PFSK-1 (cell line): Measurements from ENCODE around the gene CHID1.
A peak's percentile ranks its signal among the peaks of the same experiment; 100 is the strongest.

ENCODE experiments used
- FOXP2 ChIP-seq: optimal IDR thresholded peaks from 2 replicates; pipeline ENCODE3; 2011; ENCODE audit warnings: borderline replicate concordance, control low read depth, inconsistent platforms; ENCODE audit not compliant: insufficient read depth; ENCODE audit errors: extremely low read length, extremely low read depth
- POLR2AphosphoS5 ChIP-seq: IDR thresholded peaks from 2 replicates; pipeline ENCODE4 v1.6.1; 2012; ENCODE audit warnings: low read depth, mild to moderate bottlenecking, control low read depth, low read length, moderate library complexity
- REST ChIP-seq, 2 experiments: IDR thresholded peaks; 2 replicates each; pipeline versions ENCODE4 v1.6.1 to v1.8.0; 2011 to 2012; ENCODE audit warnings: low read depth in 2 of 2, low read length in 2 of 2, control low read depth in 1 of 2, inconsistent platforms in 1 of 2, mild to moderate bottlenecking in 1 of 2, moderate library complexity in 1 of 2; ENCODE audit not compliant: insufficient read depth in 1 of 2
- SIN3A ChIP-seq: IDR thresholded peaks from 2 replicates; pipeline ENCODE4 v1.6.1; 2012; ENCODE audit warnings: mild to moderate bottlenecking, low read length, moderate library complexity, borderline replicate concordance; ENCODE audit not compliant: insufficient read depth
- TAF1 ChIP-seq: IDR thresholded peaks from 2 replicates; pipeline ENCODE4 v1.6.1; 2012; ENCODE audit warnings: low read length, control low read depth, borderline replicate concordance; ENCODE audit not compliant: insufficient read depth

CHID1 gene

GRCh38 chr11:870127-870413, 40.5 kb downstream of the CHID1 start:
- TF ChIP-seq TAF1: no peak
- no peak for TF ChIP-seq REST (IDR thresholded peaks at IDR 0.05; ENCODE audit: insufficient read depth in 1 of 2, low read depth in 2 of 2, low read length in 2 of 2)
- TF ChIP-seq SIN3A: no peak
- TF ChIP-seq FOXP2: no peak
- no peak for TF ChIP-seq POLR2AphosphoS5

GRCh38 chr11:869399-870126, 41.0 kb downstream of the CHID1 start:
- no peak for TF ChIP-seq FOXP2
- no peak for TF ChIP-seq POLR2AphosphoS5
- no peak for TF ChIP-seq REST (IDR thresholded peaks at IDR 0.05; ENCODE audit: insufficient read depth in 1 of 2, low read depth in 2 of 2, low read length in 2 of 2)
- no peak for TF ChIP-seq SIN3A
- TF ChIP-seq TAF1: no peak

- no peak for TF ChIP-seq FOXP2
- TF ChIP-seq REST (IDR thresholded peaks at IDR 0.05; ENCODE audit: insufficient read depth in 1 of 2, low read depth in 2 of 2, low read length in 2 of 2): no peak
- no peak for TF ChIP-seq SIN3A
- no peak for TF ChIP-seq POLR2AphosphoS5
- TF ChIP-seq TAF1: no peak
Observed at GRCh38 chr11:868802-869201, 41.8 kb downstream of the CHID1 start.

GRCh38 chr11:868394-868793, 42.2 kb downstream of the CHID1 start:
- TF ChIP-seq TAF1 (0 out of 2 replicates have a peak, but pooled peaks have one; percentile 7), REST (IDR thresholded peaks at IDR 0.05; ENCODE audit: insufficient read depth in 1 of 2, low read depth in 2 of 2, low read length in 2 of 2) (no peak)

- TF ChIP-seq FOXP2: no peak
- TF ChIP-seq POLR2AphosphoS5: no peak; the same call in 1 of the 2 replicates
- no peak for TF ChIP-seq SIN3A
- TF ChIP-seq TAF1: 0 out of 2 replicates have a peak, but pooled peaks have one; percentile 18
- TF ChIP-seq REST (IDR thresholded peaks at IDR 0.05; ENCODE audit: insufficient read depth in 1 of 2, low read depth in 2 of 2, low read length in 2 of 2): no peak
Observed at GRCh38 chr11:867856-868358, 42.7 kb downstream of the CHID1 start.
